Activated CD4-positive, alpha-beta T cell treated with anti-CD3 and anti-CD28 coated beads for 1 hour (primary cell): ENCODE measurements around the gene IVNS1ABP.
"Not testable (repeated sequence)": the region's sequence is repeated elsewhere in the genome, so short reads cannot be mapped to it uniquely, and the experiment has no call there.

Source experiments
- DNase-seq: peaks from one replicate; pipeline ENCODE4 v3.0.0-alpha.2; 2020

IVNS1ABP gene

GRCh38 chr1:185328255-185328654 lies 11.2 kb upstream of the IVNS1ABP start:
- no peak for DNase-seq

- DNase-seq = no peak
Measured at GRCh38 chr1:185325413-185325812, 8.4 kb upstream of the IVNS1ABP start.

DNA sequence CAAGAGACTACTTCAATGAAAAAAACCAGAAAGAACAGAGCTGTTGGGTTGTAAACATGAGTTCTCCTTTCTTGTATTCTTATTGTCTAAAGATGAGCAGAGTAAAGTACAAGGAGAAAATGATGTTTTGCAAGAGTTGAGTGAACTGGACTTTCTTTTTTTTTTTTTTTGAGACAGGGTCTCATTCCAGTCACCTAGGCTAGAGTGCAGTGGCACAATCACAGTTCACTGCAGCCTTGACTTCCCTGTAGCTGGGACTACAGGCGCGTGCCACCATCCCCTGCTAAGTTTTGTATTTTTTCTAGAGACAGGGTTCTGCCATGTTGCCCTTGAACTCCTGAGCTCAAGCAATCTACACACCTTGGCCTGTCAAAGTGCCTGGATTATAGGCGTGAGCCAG lies 7.1 kb upstream of the IVNS1ABP start:
- DNase-seq = no peak

DNA sequence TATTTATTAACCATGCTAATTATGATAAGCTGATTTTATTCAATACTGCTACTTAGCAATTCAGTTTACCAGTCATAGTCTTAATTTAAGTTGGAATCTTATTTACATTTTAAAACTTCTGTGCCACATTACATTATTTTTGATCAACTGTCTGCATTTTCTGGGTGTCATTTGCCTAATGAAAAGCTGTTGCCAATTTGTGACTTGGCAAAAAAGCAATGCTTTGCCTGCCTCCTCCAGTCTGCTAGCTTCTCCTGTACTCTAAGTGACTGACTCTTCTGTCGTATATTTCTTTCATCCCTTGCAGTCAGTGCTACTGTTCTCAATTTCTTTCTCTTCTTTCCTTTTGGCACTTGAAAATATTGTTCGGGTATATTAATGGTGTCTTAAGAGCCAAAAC lies 5.6 kb upstream of the IVNS1ABP start:
- no peak for DNase-seq

DNA sequence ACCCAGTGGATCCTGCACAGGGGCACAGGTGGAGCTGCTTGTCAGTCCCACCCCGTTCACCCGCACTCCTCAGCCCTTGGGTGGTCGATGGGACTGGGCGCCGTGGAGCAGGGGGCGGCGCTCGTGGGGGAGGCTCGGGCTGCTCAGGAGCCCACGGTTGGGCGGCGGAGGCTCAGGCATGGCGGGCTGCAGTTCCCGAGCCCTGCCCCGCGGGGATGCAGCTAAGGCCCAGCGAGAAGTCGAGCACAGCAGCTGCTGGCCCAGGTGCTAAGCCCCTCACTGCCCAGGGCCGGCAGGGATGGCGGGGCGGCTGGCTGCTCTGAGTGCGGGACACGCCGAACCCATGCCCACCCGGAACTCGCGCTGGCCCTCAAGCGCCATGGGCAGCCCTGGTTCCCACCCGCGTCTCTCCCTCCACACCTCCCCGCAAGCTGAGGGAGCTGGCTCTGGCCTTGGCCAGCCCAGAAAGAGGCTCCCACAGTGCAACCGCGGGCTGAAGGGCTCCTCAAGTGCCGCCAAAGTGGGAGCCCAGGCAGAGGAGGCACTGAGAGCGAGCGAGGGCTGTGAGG lies 4.7 kb upstream of the IVNS1ABP start:
- DNase-seq = not testable (repeated sequence)

DNA sequence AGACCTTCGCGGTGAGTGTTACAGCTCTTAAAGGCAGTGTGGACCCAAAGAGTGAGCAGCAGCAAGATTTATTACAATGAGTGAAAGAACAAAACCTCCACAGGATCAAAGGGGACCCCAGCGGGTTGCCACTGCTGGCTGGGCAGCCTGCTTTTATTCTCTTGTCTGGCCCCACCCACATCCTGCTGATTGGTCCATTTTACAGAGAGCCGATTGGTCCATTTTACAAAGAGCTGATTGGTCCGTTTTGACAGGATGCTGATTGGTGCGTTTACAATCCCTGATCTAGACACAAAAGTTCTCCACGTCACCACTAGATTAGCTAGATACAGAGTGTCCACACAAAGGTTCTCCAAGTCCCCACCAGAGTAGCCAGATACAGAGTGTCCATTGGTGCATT lies 4.1 kb upstream of the IVNS1ABP start:
- not testable (repeated sequence) for DNase-seq

- no peak for DNase-seq
Measured at GRCh38 chr1:185319139-185319475, 2.1 kb upstream of the IVNS1ABP start.

DNA sequence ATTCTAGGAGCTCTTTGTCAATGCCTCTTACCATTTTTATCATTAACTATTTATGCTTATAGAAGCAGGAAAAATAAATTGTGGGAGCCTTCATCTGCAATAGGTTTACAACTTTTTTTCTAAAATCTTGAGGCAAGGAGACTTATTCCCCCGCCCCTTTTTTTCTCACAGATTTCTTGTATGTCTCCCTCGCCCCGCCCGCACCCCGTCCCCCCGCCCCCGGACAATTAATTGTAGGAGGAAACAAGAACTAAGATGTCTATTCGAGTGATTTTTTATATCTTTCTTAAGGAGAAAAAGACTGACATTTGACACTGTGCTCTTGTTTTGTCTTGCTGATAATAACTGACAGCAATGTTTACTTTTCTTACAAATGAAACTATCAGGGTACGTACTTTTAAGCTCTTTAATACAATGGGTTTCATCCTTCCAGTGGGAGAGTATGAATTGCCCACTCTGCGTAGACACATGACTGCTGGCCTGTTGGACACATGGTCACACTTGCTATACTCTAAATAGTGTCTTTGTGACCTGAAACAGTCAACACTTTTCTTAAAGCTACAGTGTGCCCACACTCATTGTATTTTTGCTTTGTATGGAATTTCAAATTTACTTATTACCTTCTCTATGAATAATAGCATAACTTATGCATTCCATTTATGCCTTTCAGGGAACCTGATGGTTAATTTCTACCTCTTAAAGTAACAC lies 1.5 kb upstream of the IVNS1ABP start:
- no peak for DNase-seq

DNA sequence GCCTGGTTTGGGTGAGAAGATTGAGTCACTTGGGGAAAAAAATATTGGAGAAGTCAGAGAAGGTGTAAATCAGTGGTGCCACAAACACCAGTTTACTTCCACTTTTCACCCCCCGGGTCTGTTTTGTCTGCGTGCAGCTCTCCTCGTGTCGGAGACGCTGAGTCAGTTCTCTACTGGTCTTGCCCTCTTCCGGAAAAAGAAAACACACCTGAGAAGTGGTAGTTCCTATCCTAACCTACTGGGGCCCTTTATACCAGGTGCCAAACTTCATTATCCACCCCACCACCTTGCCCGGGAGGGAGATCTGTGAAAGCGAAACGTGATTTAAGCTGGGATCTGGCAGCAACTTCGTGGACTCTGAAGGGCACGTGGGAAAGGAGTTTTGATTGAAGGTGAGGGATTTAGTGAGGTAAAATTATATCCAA lies 855 bp upstream of the IVNS1ABP start:
- DNase-seq = peak; percentile 72

DNA sequence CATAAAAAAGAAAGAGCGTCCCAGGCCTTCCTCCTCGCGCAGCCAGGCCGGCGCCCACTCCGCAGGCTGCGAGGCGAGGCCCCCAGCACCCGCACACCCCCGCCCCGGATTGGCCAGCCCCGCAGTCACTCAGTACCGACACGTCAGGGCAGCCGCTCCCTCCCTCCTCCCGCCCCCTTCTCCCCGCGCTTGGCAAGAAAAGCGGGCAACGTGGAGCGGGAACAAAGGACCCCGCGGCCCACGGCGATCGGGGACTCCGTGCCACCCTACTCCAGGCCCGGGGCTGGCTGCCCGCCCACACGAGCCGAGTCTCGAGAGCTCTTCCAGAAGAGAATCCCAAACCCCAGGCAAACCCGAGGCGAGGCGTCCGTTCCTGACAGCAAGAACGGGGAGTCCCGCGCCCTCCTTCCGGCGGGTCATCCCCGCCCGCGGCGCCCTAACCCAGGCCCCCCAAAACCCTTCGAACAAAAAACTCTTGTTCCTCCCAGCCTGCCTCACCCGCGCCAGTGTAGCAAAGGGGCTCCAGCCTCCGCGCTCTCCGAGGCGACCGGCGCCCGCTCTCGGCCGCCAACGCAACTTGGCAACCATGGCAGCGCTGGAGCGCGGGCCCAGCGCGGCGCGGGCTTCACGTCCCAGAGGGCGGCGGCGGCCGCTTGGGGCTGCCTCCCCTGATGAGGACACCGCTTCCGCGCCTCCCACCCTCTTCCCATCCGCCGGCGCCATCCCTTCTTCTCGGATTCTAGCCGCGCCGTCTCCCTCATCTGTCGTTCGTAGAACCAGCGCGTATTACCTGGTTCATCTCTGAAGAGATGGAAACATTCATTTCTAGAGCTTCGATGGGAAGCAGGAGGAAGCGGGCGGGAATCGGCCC lies 645 bp downstream of the IVNS1ABP start:
- DNase-seq = peak; percentile 76

GRCh38 chr1:185315445-185316071 lies 1.5 kb downstream of the IVNS1ABP start:
- no peak for DNase-seq

DNA sequence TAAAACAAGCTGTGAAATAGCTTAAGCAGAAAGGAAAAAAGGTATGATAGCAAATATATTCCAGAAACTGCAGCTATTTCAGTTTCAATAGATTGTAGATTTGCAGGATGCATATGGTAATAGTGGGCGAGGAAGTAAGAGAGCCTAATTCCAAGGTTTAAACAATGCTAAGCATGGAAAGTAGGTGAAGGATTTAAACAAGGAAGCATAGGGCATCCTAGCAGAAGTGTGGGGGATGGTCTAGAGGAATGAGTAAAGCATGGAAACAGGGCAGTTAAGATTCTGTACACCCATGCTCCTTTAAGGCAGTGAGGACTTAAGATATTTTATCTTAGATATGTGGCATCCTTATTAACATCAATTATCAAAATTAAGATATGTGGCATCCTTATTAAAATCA lies 2.6 kb downstream of the IVNS1ABP start:
- DNase-seq = no peak

- no peak for DNase-seq
Measured at GRCh38 chr1:185312361-185313138, 4.5 kb downstream of the IVNS1ABP start.

- no peak for DNase-seq
Measured at GRCh38 chr1:185311589-185312225, 5.3 kb downstream of the IVNS1ABP start.

- DNase-seq = no peak
Measured at GRCh38 chr1:185309566-185309965, 7.5 kb downstream of the IVNS1ABP start.

- no peak for DNase-seq
Measured at GRCh38 chr1:185308126-185308525, 8.9 kb downstream of the IVNS1ABP start.

- DNase-seq = no peak
Measured at GRCh38 chr1:185305419-185305818, 11.6 kb downstream of the IVNS1ABP start.

DNA sequence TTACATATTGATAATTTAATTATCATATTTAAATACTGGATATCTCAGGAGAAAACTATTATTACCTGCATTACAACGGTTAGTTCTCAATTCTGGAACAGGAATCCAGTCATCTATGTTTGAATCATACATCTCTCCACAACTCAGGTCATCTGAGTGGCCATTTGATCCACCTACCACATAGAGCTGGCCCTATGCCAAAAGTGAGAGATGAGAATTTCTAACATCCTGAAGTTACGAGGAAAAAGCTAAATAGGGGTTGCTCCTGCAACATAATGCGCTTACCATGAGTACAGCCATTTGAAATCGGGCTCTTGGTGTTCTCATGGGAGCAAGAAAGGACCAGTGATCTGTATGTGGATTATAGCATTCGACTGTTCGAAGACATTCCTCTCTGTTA lies 16.9 kb downstream of the IVNS1ABP start:
- no peak for DNase-seq

GRCh38 chr1:185297982-185298381 lies 19.1 kb downstream of the IVNS1ABP start:
- no peak for DNase-seq

DNA sequence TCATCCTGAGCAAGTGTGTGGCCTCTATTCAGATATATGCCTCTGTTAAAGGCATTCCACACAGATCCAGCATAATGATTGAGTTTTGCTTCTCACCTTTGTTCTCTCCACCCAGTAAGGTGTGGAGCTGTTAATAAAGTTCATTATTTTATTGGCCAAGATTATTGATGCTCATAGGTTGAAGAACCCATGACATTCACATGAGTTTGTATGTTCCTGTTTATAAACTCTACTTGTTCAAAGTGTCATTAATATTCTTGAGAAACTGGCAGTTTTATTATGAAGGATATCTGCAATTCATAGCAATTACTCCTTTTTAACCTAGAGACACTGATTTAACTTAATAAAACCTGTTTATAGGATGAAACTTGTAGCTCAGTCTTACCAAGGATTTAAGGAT lies 22.0 kb downstream of the IVNS1ABP start:
- DNase-seq = no peak

DNA sequence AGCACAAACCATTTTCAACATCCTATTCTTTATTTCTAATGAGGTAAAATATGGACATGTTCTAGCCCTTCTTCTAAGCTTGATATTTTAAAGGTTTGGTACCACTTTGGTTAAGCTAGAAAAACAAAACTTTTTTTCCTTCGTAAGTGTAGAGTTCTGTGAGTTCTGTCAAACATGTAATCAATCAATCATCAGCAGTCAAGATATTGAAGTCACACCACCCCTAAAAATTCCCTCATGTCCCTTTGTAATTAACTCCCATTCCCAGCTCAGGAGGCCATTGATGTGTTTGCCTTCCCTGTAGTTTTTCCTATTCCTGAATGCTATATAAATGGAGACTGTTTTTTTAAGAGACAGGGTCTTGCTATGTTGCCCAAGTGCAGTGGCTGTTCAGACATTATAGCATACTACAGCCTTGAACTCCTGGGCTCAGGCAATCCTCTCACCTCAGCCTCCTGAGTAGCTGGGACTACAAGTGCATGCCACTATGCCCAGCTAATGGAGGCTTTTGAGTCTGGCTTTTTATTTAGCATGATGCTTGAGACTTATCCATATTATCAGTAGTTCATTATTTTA lies 23.0 kb downstream of the IVNS1ABP start:
- no peak for DNase-seq

DNA sequence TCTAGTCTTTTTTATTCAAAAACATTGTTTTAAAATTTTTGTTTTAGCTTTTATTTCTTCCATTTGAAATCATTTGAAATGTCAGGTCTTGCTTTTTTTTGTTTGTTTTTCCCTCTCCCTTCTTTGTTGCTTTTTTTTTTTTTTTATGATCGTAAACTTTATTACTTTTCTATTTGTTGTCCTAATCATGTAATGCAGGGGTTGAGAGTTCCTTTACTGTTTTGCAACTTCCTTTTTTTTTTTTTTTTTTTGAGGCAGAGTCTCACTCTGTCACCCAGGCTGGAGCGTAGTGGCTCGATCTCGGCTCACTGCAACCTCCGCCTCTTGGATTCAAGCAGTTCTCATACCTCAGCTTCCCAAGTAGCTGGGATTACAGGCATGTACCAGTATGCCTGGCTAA lies 24.8 kb downstream of the IVNS1ABP start:
- no peak for DNase-seq
